Neural progenitor cell (in vitro differentiated cells): ENCODE measurements around the gene NLGN3. TPM values are rescaled to one million over a fixed set of nuclear protein-coding genes. Genes with fewer than 3 reads are reported as not detected.

Source experiments
- DNase-seq: peaks from one replicate; pipeline ENCODE4 v3.0.0-alpha.2; 2016; ENCODE audit warnings: low spot score
- H2AFZ ChIP-seq: fragments of 200-600 bp; sonication (generic); replicated peaks from 2 replicates; pipeline ENCODE4 v1.6.1; 2016; ENCODE audit warnings: antibody characterized with exemption
- H3F3A ChIP-seq: fragments of 200-600 bp; sonication (generic); 2 replicates; pipeline ENCODE4 v1.6.1; 2016; ENCODE audit warnings: antibody characterized with exemption, low read depth
- H3K27ac ChIP-seq: fragments of 200-600 bp; sonication (generic); 2 replicates; pipeline ENCODE4 v1.5.1; 2016; ENCODE audit warnings: mild to moderate bottlenecking
- H3K27me3 ChIP-seq: fragments of 200-600 bp; sonication (generic); 2 replicates; pipeline ENCODE4 v1.6.1; 2016; ENCODE audit warnings: mild to moderate bottlenecking, moderate library complexity
- H3K36me3 ChIP-seq: fragments of 200-600 bp; sonication (generic); 2 replicates; pipeline ENCODE4 v1.5.1; 2016
- H3K4me1 ChIP-seq: fragments of 200-600 bp; sonication (generic); 2 replicates; pipeline ENCODE4 v1.6.1; 2016; ENCODE audit warnings: mixed run types
- H3K4me2 ChIP-seq: fragments of 200-600 bp; sonication (generic); 2 replicates; pipeline ENCODE4 v1.6.1; 2016
- H3K4me3 ChIP-seq: fragments of 200-600 bp; sonication (generic); 2 replicates; pipeline ENCODE4 v1.5.1; 2016
- H3K79me2 ChIP-seq: fragments of 200-600 bp; sonication (generic); 2 replicates; pipeline ENCODE4 v1.6.1; 2016; ENCODE audit warnings: low read depth
- H3K9ac ChIP-seq: fragments of 200-600 bp; sonication (generic); 2 replicates; pipeline ENCODE4 v1.6.1; 2016
- H3K9me3 ChIP-seq: fragments of 200-600 bp; sonication (generic); 2 replicates; pipeline ENCODE4 v1.5.1; 2016; ENCODE audit warnings: low read depth
- H4K20me1 ChIP-seq: fragments of 200-600 bp; sonication (generic); 2 replicates; pipeline ENCODE4 v1.6.1; 2016; ENCODE audit warnings: low read depth
- H3K27ac Mint-ChIP-seq: 3 replicates; pipeline ENCODE4 v1.8.0; 2021; ENCODE audit warnings: mixed read lengths
- H3K27me3 Mint-ChIP-seq: 2 replicates; pipeline ENCODE4 v1.8.0; 2022; ENCODE audit warnings: low read depth, mild to moderate bottlenecking, inconsistent platforms, moderate library complexity, mixed read lengths; ENCODE audit not compliant: insufficient read depth
- H3K36me3 Mint-ChIP-seq: 3 replicates; pipeline ENCODE4 v1.8.0; 2021; ENCODE audit warnings: mixed read lengths
- H3K4me1 Mint-ChIP-seq: 3 replicates; pipeline ENCODE4 v1.8.0; 2021; ENCODE audit warnings: mixed read lengths
- H3K4me3 Mint-ChIP-seq: 3 replicates; pipeline ENCODE4 v1.8.0; 2021; ENCODE audit warnings: mild to moderate bottlenecking, moderate library complexity, mixed read lengths
- H3K9me3 Mint-ChIP-seq: 3 replicates; pipeline ENCODE4 v1.8.0; 2020; ENCODE audit warnings: mixed read lengths
- EZH2 ChIP-seq: fragments of 200-600 bp; sonication (generic); IDR thresholded peaks from 2 replicates; pipeline ENCODE4 v1.6.1; 2017; ENCODE audit warnings: antibody characterized with exemption, mild to moderate bottlenecking, moderate library complexity
- EZH2phosphoT487 ChIP-seq: fragments of 200-600 bp; sonication (generic); IDR thresholded peaks from 2 replicates; pipeline ENCODE4 v1.6.1; 2017; ENCODE audit warnings: antibody characterized with exemption
- total RNA-seq: library from RNA; depleted of rRNA; stranded (reverse); fragments of >200 nt; gene quantifications from 2 replicates; pipeline ENCODE4 v1.2.3, GENCODE V29; 2015; ENCODE audit warnings: low replicate concordance
- TF ChIP-seq, protein P1 (sequence below): fragments of 200-600 bp; sonication (generic); IDR thresholded peaks from 2 replicates; pipeline ENCODE4 v1.5.1; 2017; ENCODE audit warnings: antibody characterized with exemption, mild to moderate bottlenecking

The NLGN3 gene
- total RNA-seq, 1 donor from 2014 or later = 10.0 TPM

DNA sequence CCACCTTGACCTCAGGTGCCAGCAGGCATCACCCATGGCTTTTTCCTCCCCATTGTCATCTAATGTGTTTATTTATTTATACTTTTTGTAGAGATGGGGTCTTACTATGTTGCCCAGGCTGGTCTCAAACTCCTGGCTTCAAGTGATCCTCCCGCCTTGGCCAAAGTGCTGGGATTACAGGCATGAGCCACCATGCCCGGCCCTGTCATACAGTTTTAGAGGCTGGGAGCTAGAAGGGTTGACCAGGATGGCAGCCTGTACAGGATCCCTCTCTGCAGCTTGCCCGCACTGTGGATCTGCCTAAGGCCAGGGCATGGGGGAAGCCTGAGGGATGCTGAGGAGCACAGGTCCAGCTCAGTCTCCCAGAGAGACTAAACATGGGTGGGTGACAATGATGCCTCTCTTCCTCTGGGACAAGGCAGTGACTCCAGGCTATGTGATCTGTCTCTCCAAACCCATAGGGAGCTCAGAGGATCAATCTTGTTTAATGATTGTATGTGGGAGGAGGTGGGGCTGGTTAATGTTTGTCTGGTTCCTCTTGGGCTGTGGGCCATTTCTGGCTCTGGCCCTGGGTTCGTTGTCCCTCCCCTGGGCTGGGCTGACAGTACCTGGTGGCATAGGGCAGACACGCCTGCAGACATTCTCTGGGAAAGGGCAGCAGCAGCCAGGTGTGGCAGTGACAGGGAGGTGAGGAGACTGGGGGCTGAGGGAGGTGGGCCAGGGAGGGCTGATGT is 70.1 kb downstream of the NLGN3 start:
- H3K4me3 Mint-ChIP-seq = no peak overlapping the region
- peaks cover 4% of the 10 kb centered on the region for H3K27me3 Mint-ChIP-seq
- TF ChIP-seq EZH2 = no peak
- no peak for TF ChIP-seq EZH2phosphoT487
- TF ChIP-seq, protein P1, sequence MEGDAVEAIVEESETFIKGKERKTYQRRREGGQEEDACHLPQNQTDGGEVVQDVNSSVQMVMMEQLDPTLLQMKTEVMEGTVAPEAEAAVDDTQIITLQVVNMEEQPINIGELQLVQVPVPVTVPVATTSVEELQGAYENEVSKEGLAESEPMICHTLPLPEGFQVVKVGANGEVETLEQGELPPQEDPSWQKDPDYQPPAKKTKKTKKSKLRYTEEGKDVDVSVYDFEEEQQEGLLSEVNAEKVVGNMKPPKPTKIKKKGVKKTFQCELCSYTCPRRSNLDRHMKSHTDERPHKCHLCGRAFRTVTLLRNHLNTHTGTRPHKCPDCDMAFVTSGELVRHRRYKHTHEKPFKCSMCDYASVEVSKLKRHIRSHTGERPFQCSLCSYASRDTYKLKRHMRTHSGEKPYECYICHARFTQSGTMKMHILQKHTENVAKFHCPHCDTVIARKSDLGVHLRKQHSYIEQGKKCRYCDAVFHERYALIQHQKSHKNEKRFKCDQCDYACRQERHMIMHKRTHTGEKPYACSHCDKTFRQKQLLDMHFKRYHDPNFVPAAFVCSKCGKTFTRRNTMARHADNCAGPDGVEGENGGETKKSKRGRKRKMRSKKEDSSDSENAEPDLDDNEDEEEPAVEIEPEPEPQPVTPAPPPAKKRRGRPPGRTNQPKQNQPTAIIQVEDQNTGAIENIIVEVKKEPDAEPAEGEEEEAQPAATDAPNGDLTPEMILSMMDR = no peak
- no peaks in the 10 kb centered on the region for H3K36me3 Mint-ChIP-seq
- H3K79me2 ChIP-seq = no peaks in the 10 kb centered on the region
- peaks cover 7% of the 10 kb centered on the region for H3K4me1 Mint-ChIP-seq
- H3F3A ChIP-seq = no peaks in the 10 kb centered on the region
- H3K9ac ChIP-seq = no peak overlapping the region
- no peaks in the 10 kb centered on the region for H4K20me1 ChIP-seq
- H3K4me2 ChIP-seq = no peak overlapping the region
- no peak overlapping the region for H2AFZ ChIP-seq
- H3K27me3 ChIP-seq = no peaks in the 10 kb centered on the region
- peak overlapping the region; percentile 82 for H3K27ac Mint-ChIP-seq
- H3K4me3 ChIP-seq = no peak overlapping the region
- no peak for DNase-seq
- peaks cover 10% of the 10 kb centered on the region for H3K9me3 Mint-ChIP-seq
- H3K9me3 ChIP-seq = no peaks in the 10 kb centered on the region
- H3K27ac ChIP-seq = no peak overlapping the region
- no peaks in the 10 kb centered on the region for H3K36me3 ChIP-seq
- H3K4me1 ChIP-seq = no peaks in the 10 kb centered on the region

DNA sequence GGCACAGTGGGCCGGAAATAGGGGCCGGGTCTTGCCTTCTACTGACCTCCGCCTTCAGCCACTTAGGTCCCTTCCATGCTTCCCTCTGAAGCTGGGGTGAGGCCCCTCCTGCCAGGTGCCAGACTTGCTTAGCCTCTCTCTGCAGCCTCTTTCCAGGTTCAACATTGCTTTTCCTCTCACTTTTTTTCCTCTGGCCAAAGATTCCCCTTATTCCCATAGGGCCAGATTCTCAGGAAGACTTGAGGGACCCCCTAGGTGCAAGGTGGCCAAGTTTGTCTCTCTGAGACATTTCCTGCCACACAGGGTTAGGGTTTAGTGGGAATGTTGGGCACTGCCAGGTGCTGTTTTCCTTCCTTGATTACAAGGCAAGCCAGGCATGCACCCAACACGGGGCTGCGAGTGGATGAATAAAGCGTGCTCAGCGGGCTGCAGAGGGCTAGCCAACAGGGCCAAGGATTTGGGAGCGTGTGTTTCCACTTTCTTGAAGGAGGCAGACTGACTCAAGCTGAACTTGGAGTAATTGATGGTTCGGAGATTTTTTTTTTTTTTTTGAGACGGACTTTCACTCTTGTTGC is 70.8 kb downstream of the NLGN3 start:
- H3K4me1 ChIP-seq = no peaks in the 10 kb centered on the region
- Mint-ChIP-seq H3K36me3 (no peaks in the 10 kb centered on the region), H3K27me3 (peaks cover 4% of the 10 kb centered on the region), H3K9me3 (peaks cover 9% of the 10 kb centered on the region), H3K27ac (no peak overlapping the region), H3K4me1 (peaks cover 7% of the 10 kb centered on the region), H3K4me3 (no peak overlapping the region)
- H3K27me3 ChIP-seq = no peaks in the 10 kb centered on the region
- no peak overlapping the region for H3K4me3 ChIP-seq
- H3K9me3 ChIP-seq = no peaks in the 10 kb centered on the region
- no peaks in the 10 kb centered on the region for H3K79me2 ChIP-seq
- no peak overlapping the region for H3K9ac ChIP-seq
- H3K27ac ChIP-seq = no peak overlapping the region
- no peak overlapping the region for H3K4me2 ChIP-seq
- no peak for TF ChIP-seq EZH2phosphoT487
- H3K36me3 ChIP-seq = no peaks in the 10 kb centered on the region
- no peak for DNase-seq
- H3F3A ChIP-seq = no peaks in the 10 kb centered on the region
- H4K20me1 ChIP-seq = no peaks in the 10 kb centered on the region
- no peak overlapping the region for H2AFZ ChIP-seq

DNA sequence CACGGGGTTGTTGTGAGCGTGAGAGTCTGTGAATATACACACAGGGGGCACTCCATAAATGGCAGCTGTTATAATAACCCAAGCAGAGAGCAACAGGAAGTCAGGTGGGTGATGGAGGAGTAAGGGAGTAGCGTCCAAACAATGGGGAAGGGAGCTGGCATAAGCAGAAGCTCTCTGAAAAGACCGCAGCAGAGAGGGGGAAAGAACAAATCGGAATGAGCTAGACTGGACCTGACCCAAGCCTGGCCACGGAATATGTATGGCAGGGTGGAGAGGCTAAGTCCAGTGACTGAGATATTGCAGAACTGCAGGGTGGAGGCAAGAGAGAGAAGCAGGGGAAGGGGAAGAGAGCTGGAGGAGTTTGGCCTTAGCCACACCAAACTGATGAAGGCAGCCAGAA is 71.8 kb downstream of the NLGN3 start:
- no peaks in the 10 kb centered on the region for H3K9me3 ChIP-seq
- no peak for TF ChIP-seq EZH2
- TF ChIP-seq, protein P1 = no peak
- no peak for TF ChIP-seq EZH2phosphoT487
- no peaks in the 10 kb centered on the region for H3K79me2 ChIP-seq
- no peak overlapping the region for H3K4me2 ChIP-seq
- H4K20me1 ChIP-seq = no peaks in the 10 kb centered on the region
- no peak overlapping the region for H3K4me3 Mint-ChIP-seq
- no peaks in the 10 kb centered on the region for H3K27me3 ChIP-seq
- H3K36me3 Mint-ChIP-seq = no peaks in the 10 kb centered on the region
- H3K4me1 Mint-ChIP-seq = peaks cover 7% of the 10 kb centered on the region
- H3K9me3 Mint-ChIP-seq = peaks cover 4% of the 10 kb centered on the region
- H3K27ac ChIP-seq = no peak overlapping the region
- H3K36me3 ChIP-seq = no peaks in the 10 kb centered on the region
- no peaks in the 10 kb centered on the region for H3K4me1 ChIP-seq
- no peak overlapping the region for H3K4me3 ChIP-seq
- H3K27me3 Mint-ChIP-seq = peaks cover 4% of the 10 kb centered on the region
- no peak overlapping the region for H3K9ac ChIP-seq
- H3K27ac Mint-ChIP-seq = peak overlapping the region; percentile 80
- H2AFZ ChIP-seq = peak overlapping the region; percentile 57
- no peaks in the 10 kb centered on the region for H3F3A ChIP-seq
- no peak for DNase-seq

DNA sequence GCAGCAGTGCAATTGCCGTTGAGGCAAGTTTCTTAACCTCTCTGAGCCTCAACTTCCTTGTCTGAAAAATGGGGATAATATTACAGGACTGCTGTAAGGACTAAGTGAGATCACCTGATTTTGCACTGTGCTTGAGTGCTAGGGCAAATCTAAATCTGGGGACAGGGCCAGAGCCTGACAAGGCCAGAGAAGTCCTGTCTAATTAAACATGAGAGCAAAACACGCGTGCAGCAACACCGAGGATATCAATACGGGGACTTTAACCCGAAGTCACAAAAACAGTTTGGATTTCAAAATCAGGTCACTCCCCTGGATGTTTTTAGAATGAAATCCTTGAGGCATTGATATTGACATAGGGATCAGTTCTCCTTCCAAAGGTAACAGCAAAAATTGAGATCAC is 72.7 kb downstream of the NLGN3 start:
- DNase-seq = no peak
- no peak overlapping the region for H3K27ac Mint-ChIP-seq
- H3K27ac ChIP-seq = no peak overlapping the region
- no peaks in the 10 kb centered on the region for H3K36me3 Mint-ChIP-seq
- no peak overlapping the region for H2AFZ ChIP-seq
- H3K4me3 ChIP-seq = no peak overlapping the region
- H4K20me1 ChIP-seq = no peaks in the 10 kb centered on the region
- H3K36me3 ChIP-seq = no peaks in the 10 kb centered on the region
- H3K79me2 ChIP-seq = no peaks in the 10 kb centered on the region
- no peaks in the 10 kb centered on the region for H3F3A ChIP-seq
- H3K9me3 Mint-ChIP-seq = peaks cover 9% of the 10 kb centered on the region
- H3K9me3 ChIP-seq = no peaks in the 10 kb centered on the region
- H3K27me3 Mint-ChIP-seq = peaks cover 4% of the 10 kb centered on the region
- H3K9ac ChIP-seq = no peak overlapping the region
- H3K4me1 Mint-ChIP-seq = peaks cover 7% of the 10 kb centered on the region
- no peaks in the 10 kb centered on the region for H3K4me1 ChIP-seq
- H3K4me2 ChIP-seq = no peak overlapping the region
- H3K4me3 Mint-ChIP-seq = no peak overlapping the region
- H3K27me3 ChIP-seq = no peaks in the 10 kb centered on the region
- TF ChIP-seq EZH2phosphoT487 = no peak
- TF ChIP-seq, protein P1 = no peak
